ENCODE results near the gene CANX.
A peak's percentile ranks its signal among the peaks of the same experiment; 100 is the strongest.

GRCh38 chr5:179763215-179763945 lies 64.6 kb downstream of the CANX start:
- TF ChIP-seq, protein P1, sequence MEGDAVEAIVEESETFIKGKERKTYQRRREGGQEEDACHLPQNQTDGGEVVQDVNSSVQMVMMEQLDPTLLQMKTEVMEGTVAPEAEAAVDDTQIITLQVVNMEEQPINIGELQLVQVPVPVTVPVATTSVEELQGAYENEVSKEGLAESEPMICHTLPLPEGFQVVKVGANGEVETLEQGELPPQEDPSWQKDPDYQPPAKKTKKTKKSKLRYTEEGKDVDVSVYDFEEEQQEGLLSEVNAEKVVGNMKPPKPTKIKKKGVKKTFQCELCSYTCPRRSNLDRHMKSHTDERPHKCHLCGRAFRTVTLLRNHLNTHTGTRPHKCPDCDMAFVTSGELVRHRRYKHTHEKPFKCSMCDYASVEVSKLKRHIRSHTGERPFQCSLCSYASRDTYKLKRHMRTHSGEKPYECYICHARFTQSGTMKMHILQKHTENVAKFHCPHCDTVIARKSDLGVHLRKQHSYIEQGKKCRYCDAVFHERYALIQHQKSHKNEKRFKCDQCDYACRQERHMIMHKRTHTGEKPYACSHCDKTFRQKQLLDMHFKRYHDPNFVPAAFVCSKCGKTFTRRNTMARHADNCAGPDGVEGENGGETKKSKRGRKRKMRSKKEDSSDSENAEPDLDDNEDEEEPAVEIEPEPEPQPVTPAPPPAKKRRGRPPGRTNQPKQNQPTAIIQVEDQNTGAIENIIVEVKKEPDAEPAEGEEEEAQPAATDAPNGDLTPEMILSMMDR (IDR thresholded peaks at IDR 0.05): peak; percentile 80 to 96 (median 87)
- TF ChIP-seq POLR2A (IDR thresholded peaks at IDR 0.05): no peak
